PC-3 (cell line): ENCODE data around the gene CDK14.

Experiments
- EZH2 ChIP-seq: fragments of 300-600 bp; sonication (generic); IDR thresholded peaks from one replicate; pipeline ENCODE4 v1.6.1; 2017; ENCODE audit warnings: antibody characterized with exemption, mild to moderate bottlenecking, low read length; ENCODE audit not compliant: unreplicated experiment
- EZH2phosphoT487 ChIP-seq: fragments of 300-600 bp; sonication (generic); IDR thresholded peaks from 2 replicates; pipeline ENCODE4 v1.6.1; 2018; ENCODE audit warnings: mild to moderate bottlenecking, antibody characterized with exemption, low read length, borderline replicate concordance
- TF ChIP-seq, protein P1 (sequence below): fragments of 300-600 bp; sonication (generic); conservative IDR thresholded peaks from 2 replicates; pipeline ENCODE4 v1.5.1; 2017; ENCODE audit warnings: antibody characterized with exemption, low read depth, mild to moderate bottlenecking, low read length

DNA sequence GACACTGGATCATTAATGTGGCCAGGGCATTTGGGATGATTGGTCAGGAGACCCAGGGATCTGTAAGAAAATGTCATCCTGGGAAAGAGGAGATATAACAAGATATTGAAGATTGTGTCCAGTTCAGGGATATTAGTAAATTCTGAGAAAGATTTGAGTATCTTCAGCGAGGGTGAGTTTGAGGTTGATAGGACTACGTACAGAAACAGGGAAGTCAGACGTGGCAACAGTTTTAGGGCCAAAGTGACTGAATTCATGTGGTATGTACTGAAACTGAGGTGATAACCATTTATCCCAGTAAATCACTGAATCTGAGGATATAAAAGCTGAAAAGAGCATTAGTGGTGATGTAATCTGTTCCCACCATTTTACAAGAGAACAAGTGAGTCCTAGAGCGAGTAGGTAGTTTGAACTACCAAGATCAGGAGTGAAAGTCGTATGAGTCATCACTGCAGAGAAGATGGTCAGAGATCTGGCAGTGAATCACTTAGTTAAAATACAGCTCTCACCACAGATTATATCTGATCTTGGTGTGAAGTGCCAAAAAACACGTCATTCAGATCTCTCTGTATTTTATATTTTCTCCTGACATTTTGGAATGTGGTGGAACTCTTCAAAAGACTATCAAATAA, 220.5 kb downstream of the CDK14 start:
- TF ChIP-seq EZH2phosphoT487: no peak
- TF ChIP-seq, protein P1, sequence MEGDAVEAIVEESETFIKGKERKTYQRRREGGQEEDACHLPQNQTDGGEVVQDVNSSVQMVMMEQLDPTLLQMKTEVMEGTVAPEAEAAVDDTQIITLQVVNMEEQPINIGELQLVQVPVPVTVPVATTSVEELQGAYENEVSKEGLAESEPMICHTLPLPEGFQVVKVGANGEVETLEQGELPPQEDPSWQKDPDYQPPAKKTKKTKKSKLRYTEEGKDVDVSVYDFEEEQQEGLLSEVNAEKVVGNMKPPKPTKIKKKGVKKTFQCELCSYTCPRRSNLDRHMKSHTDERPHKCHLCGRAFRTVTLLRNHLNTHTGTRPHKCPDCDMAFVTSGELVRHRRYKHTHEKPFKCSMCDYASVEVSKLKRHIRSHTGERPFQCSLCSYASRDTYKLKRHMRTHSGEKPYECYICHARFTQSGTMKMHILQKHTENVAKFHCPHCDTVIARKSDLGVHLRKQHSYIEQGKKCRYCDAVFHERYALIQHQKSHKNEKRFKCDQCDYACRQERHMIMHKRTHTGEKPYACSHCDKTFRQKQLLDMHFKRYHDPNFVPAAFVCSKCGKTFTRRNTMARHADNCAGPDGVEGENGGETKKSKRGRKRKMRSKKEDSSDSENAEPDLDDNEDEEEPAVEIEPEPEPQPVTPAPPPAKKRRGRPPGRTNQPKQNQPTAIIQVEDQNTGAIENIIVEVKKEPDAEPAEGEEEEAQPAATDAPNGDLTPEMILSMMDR: no peak
- no peak for TF ChIP-seq EZH2
